Panc1 (cell line): ENCODE data around the gene USP28. TPM values are rescaled to one million over a fixed set of nuclear protein-coding genes. Genes with fewer than 3 reads are reported as not detected.

ENCODE experiments used
- ATAC-seq: fragments of 200-7000 bp; cut with Tn5 transposase; 2 replicates; pipeline ENCODE4 v1.9.1; 2020; ENCODE audit warnings: mild to moderate bottlenecking, moderate library complexity
- BruUV-seq: library from RNA; stranded (reverse); fragments of 400-500 nt; replicated peaks from 2 replicates; lab custom pipeline; 2021; lab: Mats Ljungman, UMichigan
- CTCF ChIA-PET: fragments of 300-600 bp; sonication (Branson Sonifier 250); formaldehyde crosslinking; loops from one replicate; lab custom pipeline; 2022; ENCODE audit warnings: antibody characterized with exemption; lab: Charles Lee
- POLR2A ChIA-PET: fragments of 300-600 bp; sonication (Branson Sonifier 250); formaldehyde crosslinking; loops from one replicate; lab custom pipeline; 2022; ENCODE audit warnings: antibody characterized with exemption; lab: Charles Lee
- DNase-seq: peaks from one replicate; pipeline ENCODE4 v3.0.0-alpha.2; 2010; ENCODE audit warnings: low read depth, low spot score
- H3K27ac ChIP-seq: 2 replicates; pipeline ENCODE4 v1.5.1; 2011; ENCODE audit warnings: mild to moderate bottlenecking, low read length, inconsistent platforms
- H3K27me3 ChIP-seq: fragments of 200-500 bp; sonication (Bioruptor generic); 2 replicates; pipeline ENCODE4 v1.6.0; 2014; ENCODE audit warnings: low read length, inconsistent platforms; ENCODE audit not compliant: control insufficient read depth, insufficient read depth
- H3K36me3 ChIP-seq: fragments of 200-500 bp; sonication (Bioruptor generic); 2 replicates; pipeline ENCODE4 v1.5.1; 2014; ENCODE audit warnings: inconsistent platforms, mild to moderate bottlenecking, low read length, moderate library complexity; ENCODE audit not compliant: control insufficient read depth, insufficient read depth
- H3K4me1 ChIP-seq: 2 replicates; pipeline ENCODE4 v1.5.1; 2011; ENCODE audit warnings: inconsistent platforms, mild to moderate bottlenecking, low read length, moderate library complexity; ENCODE audit not compliant: control insufficient read depth, insufficient read depth
- H3K4me3 ChIP-seq, 2 experiments: 2 replicates each; pipeline ENCODE4 v1.5.1; 2011 to 2012; ENCODE audit warnings: low read depth in 2 of 2, low read length in 2 of 2, mild to moderate bottlenecking in 2 of 2, inconsistent platforms in 1 of 2, moderate library complexity in 1 of 2
- H3K9me3 ChIP-seq: fragments of 200-500 bp; sonication (Bioruptor generic); 2 replicates; pipeline ENCODE4 v1.5.1; 2014; ENCODE audit warnings: low read depth, mild to moderate bottlenecking, inconsistent platforms, low read length, moderate library complexity; ENCODE audit not compliant: control insufficient read depth, insufficient read depth
- POLR2AphosphoS5 ChIP-seq: IDR thresholded peaks from 2 replicates; pipeline ENCODE4 v1.6.1; 2012; ENCODE audit warnings: mild to moderate bottlenecking, low read depth, low read length, moderate library complexity
- SIN3A ChIP-seq: IDR thresholded peaks from 2 replicates; pipeline ENCODE4 v1.6.1; 2012; ENCODE audit warnings: low read depth, mild to moderate bottlenecking, low read length, moderate library complexity, borderline replicate concordance; ENCODE audit not compliant: insufficient read depth
- TCF7L2 ChIP-seq: IDR thresholded peaks from 2 replicates; pipeline ENCODE4 v1.6.1; 2011; ENCODE audit warnings: mild to moderate bottlenecking, low read depth, low read length, inconsistent platforms
- in situ Hi-C: cut with HindIII; loops from 2 replicates; pipeline ENCODE4 v1.10.0; 2016; ENCODE audit warnings: low sequenced_read_pairs, low pct_unique_long_range_greater_than_20kb
- intact Hi-C: fragments of 100-400 bp; cut with micrococcal nuclease; formaldehyde crosslinking; loops from one replicate; pipeline ENCODE4 v1.10.0; 2022; ENCODE audit not compliant: unreplicated experiment
- total RNA-seq: library from RNA; stranded (reverse); gene quantifications from one replicate; pipeline ENCODE4 v1.2.1, GENCODE V29; 2021; ENCODE audit not compliant: unreplicated experiment
- TF ChIP-seq, protein P1 (sequence below): fragments of 450-650 bp; IDR thresholded peaks from 2 replicates; pipeline ENCODE4 v1.5.1; 2017; ENCODE audit warnings: mild to moderate bottlenecking
- TF ChIP-seq, protein P2 (sequence below), 2 experiments: IDR thresholded peaks; 2 replicates each; pipeline ENCODE4 v1.6.1; 2011 to 2012; ENCODE audit warnings: low read depth in 2 of 2, control low read depth in 1 of 2, low read length in 1 of 2, mild to moderate bottlenecking in 1 of 2, moderate library complexity in 1 of 2; ENCODE audit not compliant: insufficient read depth in 1 of 2

Gene USP28
- total RNA-seq, 1 experiment from 2014 or later, result 52.3 TPM

DNA sequence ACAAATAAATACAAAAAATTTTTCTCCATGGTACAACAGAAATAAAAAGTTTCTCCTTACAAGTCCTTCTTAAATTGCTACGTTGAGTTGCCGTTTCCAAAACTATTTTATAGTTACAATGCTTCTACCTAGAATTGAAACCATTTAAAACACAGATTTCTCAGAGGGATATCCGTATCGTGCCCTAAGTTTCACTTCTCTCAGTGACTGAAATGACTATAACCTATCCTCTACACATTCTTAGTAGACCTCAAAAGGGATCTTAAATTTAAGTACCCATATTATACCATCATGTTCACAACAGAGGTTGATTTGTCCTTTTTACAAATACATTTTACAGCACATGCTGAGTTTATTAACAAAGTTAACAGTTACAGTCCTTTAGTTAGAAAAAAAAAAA, 44.1 kb downstream of the USP28 start:
- CTCF ChIA-PET, result no interaction called here
- TF ChIP-seq, protein P1, sequence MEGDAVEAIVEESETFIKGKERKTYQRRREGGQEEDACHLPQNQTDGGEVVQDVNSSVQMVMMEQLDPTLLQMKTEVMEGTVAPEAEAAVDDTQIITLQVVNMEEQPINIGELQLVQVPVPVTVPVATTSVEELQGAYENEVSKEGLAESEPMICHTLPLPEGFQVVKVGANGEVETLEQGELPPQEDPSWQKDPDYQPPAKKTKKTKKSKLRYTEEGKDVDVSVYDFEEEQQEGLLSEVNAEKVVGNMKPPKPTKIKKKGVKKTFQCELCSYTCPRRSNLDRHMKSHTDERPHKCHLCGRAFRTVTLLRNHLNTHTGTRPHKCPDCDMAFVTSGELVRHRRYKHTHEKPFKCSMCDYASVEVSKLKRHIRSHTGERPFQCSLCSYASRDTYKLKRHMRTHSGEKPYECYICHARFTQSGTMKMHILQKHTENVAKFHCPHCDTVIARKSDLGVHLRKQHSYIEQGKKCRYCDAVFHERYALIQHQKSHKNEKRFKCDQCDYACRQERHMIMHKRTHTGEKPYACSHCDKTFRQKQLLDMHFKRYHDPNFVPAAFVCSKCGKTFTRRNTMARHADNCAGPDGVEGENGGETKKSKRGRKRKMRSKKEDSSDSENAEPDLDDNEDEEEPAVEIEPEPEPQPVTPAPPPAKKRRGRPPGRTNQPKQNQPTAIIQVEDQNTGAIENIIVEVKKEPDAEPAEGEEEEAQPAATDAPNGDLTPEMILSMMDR, result no peak
- TF ChIP-seq TCF7L2 (no peak), SIN3A (no peak), POLR2AphosphoS5 (no peak)
- TF ChIP-seq, protein P2, sequence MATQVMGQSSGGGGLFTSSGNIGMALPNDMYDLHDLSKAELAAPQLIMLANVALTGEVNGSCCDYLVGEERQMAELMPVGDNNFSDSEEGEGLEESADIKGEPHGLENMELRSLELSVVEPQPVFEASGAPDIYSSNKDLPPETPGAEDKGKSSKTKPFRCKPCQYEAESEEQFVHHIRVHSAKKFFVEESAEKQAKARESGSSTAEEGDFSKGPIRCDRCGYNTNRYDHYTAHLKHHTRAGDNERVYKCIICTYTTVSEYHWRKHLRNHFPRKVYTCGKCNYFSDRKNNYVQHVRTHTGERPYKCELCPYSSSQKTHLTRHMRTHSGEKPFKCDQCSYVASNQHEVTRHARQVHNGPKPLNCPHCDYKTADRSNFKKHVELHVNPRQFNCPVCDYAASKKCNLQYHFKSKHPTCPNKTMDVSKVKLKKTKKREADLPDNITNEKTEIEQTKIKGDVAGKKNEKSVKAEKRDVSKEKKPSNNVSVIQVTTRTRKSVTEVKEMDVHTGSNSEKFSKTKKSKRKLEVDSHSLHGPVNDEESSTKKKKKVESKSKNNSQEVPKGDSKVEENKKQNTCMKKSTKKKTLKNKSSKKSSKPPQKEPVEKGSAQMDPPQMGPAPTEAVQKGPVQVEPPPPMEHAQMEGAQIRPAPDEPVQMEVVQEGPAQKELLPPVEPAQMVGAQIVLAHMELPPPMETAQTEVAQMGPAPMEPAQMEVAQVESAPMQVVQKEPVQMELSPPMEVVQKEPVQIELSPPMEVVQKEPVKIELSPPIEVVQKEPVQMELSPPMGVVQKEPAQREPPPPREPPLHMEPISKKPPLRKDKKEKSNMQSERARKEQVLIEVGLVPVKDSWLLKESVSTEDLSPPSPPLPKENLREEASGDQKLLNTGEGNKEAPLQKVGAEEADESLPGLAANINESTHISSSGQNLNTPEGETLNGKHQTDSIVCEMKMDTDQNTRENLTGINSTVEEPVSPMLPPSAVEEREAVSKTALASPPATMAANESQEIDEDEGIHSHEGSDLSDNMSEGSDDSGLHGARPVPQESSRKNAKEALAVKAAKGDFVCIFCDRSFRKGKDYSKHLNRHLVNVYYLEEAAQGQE (IDR thresholded peaks at IDR 0.05; ENCODE audit: insufficient read depth in 1 of 2, low read depth in 2 of 2, low read length in 1 of 2), result no peak
- DNase-seq (no peak), ATAC-seq (no peak)
- BruUV-seq, result no TSS peak
- Histone ChIP-seq H3K9me3 (no peaks in the 10 kb centered on the region), H3K36me3 (0 out of 2 replicates have a peak, but pooled peaks cover 2% of the 10 kb centered on the region), H3K4me1 (no peaks in the 10 kb centered on the region), H3K27me3 (no peaks in the 10 kb centered on the region), H3K4me3 (no peak overlapping the region), H3K27ac (no peak overlapping the region)
- POLR2A ChIA-PET, result no interaction called here
- intact Hi-C loops (no loop called here), in situ Hi-C loops (no loop called here)

DNA sequence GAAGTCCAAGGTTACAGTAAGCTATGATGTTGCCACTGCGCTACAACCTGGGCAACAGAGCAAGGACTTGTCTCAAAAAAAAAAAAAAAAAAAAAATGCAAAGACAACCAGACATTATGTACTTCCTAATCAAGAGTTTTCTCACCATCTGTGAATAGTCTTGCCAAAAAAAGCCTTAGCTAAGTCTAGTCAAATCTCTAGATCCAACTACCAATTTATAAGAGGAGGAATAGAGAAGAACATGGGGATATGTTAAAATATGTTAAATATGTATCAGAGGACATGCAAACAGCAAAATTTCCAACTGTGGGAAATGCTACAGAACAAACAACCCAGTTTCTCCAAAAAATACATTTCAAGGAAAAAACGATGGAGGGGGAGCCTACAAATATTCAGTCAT, 45.6 kb downstream of the USP28 start:
- H3K36me3 ChIP-seq, result 0 out of 2 replicates have a peak, but pooled peaks cover 2% of the 10 kb centered on the region
- ATAC-seq, result no peak
- DNase-seq, result no peak
- H3K4me3 ChIP-seq, result no peak overlapping the region
- no peaks in the 10 kb centered on the region for H3K9me3 ChIP-seq
- TF ChIP-seq POLR2AphosphoS5 (no peak), TCF7L2 (no peak), SIN3A (no peak)
- TF ChIP-seq, protein P2 (IDR thresholded peaks at IDR 0.05; ENCODE audit: insufficient read depth in 1 of 2, low read depth in 2 of 2, low read length in 1 of 2), result no peak
- TF ChIP-seq, protein P1, result no peak
- H3K4me1 ChIP-seq, result no peaks in the 10 kb centered on the region
- intact Hi-C loops, result no loop called here
- H3K27me3 ChIP-seq, result no peaks in the 10 kb centered on the region
- ChIA-PET CTCF (no interaction called here), POLR2A (no interaction called here)
- in situ Hi-C loops, result no loop called here
- no TSS peak for BruUV-seq
- no peak overlapping the region for H3K27ac ChIP-seq
